ENCODE results near the gene FAM13A.
"Not testable (repeated sequence)": the region's sequence is repeated elsewhere in the genome, so short reads cannot be mapped to it uniquely, and the experiment has no call there.

FAM13A gene

GRCh38 chr4:88998001-88998400, 59.0 kb downstream of the FAM13A start:
- no peak for DNase-seq

DNA sequence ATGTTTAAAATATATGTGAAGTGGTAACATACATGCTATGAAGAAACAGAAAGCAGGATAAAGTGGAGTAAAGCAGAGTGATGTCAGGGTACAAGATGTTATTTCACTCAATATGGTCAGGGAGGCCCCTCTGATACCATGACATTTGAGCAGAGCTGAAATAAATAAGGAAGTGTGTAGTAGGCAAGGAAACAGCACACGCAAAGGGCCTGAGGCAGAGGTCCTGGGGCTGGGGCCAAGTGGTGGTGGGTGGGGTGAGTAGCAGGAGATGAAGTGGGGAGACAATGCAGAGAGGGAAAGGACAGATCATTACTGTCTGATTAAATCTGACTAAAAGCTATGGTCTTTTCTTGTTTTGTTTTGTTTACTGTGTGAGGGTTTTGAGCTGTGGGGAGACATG, 61.1 kb downstream of the FAM13A start:
- no peak for DNase-seq

DNA sequence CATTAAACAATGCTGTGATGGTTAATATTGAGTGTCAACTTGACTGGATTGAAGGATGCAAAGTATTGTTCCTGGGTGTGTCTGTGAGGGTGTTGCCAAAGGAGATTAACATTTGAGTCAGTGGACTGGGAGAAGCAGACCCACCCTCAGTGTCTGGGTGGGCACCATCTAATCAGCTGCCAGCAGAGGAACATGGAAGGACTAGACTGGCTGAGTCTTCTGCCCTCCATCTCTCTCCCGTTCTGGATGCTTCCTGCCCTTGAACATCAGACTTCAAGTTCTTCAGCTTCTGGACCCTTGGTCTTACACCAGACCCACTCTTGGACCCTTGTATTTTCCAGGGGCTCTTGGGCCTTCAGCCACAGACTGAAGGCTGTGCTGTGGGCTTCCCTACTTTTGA, 61.7 kb downstream of the FAM13A start:
- not testable (repeated sequence) for DNase-seq

DNA sequence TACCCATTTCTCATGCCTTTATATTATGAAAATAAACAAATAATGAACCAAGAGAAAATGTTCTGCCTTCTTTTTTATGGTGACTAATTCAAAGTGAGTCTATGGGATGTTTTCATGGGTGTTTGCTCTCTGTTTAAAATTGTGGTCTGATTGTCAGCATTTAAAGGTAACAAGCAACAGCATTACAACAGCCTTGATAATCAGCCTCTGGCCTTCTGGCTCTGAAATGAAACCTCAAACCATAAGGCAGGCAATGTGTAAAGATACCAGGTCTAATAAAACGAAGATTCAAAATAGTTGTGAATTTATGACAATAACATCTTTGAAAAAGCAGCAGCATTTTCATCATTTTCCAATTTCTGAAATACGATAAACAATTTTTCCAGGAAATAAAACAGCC, 63.7 kb downstream of the FAM13A start:
- DNase-seq: no peak

DNA sequence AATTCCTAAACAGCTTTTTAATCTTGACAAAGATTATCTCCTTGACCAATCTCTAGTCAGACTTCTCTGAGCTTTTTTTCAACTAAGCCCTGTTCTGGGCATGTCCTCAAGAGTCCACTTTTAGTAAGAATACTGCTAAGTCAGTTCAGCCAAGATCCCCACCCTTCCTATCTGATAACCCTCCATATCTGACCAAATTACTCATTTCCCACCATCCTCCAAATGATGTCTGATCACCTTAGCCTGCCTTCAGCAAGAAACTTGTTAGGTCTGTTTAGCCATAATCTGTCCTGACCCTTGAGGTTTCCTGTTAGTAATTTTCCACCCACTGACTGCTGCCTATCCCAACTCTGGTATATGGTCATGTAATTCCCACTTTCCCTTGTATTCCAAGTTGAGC, 65.2 kb downstream of the FAM13A start:
- no peak for DNase-seq

GRCh38 chr4:88989990-88990389, 67.0 kb downstream of the FAM13A start:
- no peak for DNase-seq

- no peak for DNase-seq
Observed at GRCh38 chr4:88985088-88985773, 71.8 kb downstream of the FAM13A start.

- no peak for DNase-seq
Observed at GRCh38 chr4:88982757-88983156, 74.2 kb downstream of the FAM13A start.

DNA sequence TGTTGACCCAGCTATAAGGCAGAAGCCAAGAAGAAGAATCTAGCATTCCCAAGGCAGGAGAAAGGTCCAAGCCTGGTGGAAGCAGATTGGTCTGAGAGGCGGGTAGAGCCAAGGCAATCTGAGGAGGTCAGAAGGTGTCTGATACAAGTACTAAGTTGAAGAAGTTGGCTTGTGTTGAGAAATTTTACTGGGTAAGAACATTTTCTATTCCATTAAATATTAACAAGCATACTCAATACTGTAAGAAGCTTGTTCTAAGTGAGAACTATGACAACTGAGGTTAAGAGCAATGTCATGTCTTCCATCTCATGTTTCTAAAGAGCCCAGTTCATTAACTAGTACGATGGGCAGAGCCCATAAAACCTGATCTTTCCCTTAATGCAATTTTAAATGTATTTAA, 75.0 kb downstream of the FAM13A start:
- no peak for DNase-seq

DNA sequence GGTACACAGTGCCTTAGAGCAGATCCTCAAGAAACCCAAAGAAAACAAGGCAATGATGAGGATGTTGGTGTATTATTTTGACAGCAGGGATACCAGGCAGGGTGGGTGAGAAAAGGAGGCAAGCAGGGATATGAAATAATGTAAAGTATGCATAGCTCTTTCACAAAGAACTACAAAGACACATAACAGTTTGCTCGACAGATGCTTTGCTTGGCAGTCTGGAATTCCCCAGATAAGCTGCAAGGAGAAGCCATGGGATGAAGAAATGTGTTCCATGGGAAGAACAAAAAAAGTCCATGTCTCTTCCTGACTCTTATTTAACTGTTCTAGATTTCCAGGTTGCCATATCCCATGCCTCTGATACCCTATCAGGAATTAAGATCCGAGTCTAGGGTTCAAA, 75.4 kb downstream of the FAM13A start:
- no peak for DNase-seq

DNA sequence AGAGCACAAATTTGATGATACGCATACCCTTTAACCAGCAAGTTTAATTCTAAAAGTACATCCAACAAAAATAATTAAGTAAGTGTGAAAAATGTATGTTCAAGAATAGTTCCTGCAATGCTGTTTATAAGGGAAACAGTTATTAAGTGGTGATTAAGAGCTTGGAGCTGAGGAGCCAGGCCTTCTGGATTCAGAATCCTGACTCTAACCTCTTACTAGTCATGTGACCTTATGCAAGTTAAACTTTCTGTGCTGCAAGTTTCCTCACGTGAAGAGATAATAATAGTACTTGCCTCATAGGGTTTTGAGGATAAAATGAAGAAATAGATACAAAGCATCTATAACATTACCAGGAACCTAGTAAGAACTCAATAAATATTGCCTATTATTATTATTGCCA, 77.7 kb downstream of the FAM13A start:
- no peak for DNase-seq

DNA sequence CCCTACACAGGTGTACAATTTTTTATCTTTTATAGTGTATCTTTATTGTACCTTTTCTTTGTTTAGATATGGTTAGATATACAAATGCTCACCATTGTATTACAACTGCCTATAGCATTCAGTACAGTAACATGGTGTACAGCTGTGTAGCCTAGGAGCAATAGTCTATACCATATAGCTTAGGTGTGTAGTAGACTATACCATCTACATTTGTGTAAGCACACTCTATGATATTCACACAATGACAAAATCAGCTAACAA, 80.3 kb downstream of the FAM13A start:
- no peak for DNase-seq

DNA sequence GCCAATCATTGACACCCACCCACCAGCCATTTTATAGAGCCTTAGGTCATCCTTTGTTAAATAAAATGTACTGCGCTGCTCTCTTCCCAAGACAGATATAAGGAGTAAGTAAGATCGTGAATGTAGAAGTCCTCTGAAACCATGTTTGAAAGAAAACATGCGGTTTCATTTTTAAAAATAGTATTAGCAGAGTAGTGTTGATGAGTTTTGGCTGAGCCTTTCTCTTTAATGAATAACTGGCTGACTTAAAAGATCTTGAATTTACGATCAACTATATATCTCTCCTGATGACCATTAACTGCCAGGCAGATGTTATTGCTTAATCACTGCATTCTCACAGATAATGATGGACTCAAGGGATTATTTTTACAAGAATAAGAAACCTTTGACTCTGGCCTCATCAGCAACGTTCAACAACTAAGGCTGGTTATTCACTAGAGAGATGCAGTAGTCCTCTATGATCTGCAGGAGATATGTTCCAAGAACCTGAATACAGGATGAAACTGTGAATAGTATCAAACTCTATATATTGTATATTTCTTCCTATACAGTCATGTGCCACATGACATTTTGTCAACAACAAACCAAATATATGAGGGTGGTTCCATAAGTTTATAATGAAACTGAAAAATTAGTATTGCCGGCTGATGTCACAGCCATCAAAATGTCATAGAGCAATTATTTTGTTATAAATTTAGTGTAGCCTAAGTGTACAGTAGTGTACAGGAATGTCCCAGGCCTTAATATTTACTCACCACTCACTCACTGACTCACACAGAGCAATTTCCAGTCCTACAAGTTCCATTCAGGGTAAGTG, 80.8 kb downstream of the FAM13A start:
- no peak for DNase-seq

DNA sequence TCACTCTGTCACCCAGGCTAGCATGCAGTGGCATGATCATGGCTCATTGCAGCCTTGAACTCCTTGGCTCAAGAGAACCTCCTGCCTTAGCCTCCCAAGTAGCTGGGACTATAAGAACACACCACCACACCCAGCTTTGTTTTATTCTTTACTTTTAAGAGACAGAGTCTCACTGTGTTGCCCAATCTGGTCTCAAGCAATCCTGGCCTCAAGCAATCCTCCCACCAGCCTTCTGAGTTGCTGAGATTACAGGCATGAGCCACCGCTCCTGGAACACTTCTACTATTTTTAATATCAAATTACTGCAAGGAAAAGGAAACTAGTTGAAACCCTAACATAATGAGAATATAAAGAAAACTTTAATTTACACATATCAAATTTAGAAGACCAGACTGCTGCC, 85.4 kb downstream of the FAM13A start:
- DNase-seq: no peak

- no peak for DNase-seq
Observed at GRCh38 chr4:88969746-88970145, 87.2 kb downstream of the FAM13A start.

DNA sequence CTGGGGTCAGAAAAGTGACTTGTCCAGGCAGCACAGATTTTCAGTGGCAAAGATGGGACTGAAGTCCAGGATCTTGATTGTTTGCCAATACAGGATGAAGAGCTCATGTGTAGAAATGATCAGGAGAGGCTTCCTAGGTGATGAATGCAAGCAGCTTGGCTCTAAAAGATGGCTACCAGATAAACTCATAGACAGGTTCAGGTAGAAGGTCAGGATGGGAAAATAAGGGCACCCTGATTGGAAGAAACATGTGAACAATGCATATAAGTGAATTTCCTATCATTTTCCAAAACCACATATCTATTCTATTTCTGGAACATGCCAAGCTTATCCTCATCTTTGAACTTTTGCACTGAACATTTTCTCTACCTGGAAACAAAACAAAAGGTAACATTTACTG, 87.7 kb downstream of the FAM13A start:
- DNase-seq: no peak

GRCh38 chr4:88967883-88968331, 89.1 kb downstream of the FAM13A start:
- DNase-seq: no peak

- no peak for DNase-seq
Observed at GRCh38 chr4:88965053-88965452, 91.9 kb downstream of the FAM13A start.

DNA sequence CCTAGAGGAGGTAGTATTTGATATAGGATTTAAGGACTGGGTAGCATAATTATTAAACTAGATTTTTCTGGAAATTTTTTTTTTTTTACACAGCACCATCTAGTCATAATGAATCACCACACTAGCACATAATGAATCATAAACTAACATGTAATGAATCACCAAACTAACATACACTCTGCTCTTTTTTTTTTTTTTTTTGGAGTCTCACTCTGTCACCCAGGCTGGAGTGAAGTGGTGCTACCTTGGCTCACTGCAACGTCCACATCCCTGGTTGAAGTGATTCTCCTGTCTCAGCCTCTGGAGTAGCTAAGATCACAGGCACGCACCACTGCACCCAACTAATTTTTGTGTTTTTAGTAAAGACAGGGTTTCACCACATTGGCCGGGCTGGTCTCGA, 92.5 kb downstream of the FAM13A start:
- DNase-seq: no peak

GRCh38 chr4:88963817-88964216, 93.2 kb downstream of the FAM13A start:
- DNase-seq: no peak

DNA sequence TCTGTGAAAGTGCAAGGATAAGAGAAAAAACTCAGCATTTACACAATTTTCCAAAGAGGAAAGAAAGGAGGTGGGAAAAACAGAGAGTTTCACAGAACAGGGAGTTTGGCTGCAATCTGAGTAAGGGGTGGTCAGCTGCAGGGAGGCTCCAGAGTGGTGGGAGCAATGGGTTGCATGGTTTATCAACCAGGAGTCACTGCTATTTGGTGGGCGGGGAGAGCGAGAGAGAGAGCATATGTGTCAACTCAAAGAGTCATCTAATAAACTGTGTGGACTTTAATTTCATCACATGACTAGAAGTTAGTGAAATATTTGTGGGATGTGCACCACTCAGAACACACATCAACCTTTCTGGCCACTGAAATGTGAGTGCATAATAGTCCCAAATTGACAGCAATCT, 94.6 kb downstream of the FAM13A start:
- DNase-seq: no peak

GRCh38 chr4:88960576-88960975, 96.4 kb downstream of the FAM13A start:
- no peak for DNase-seq

- no peak for DNase-seq
Observed at GRCh38 chr4:88958080-88958479, 98.9 kb downstream of the FAM13A start.

GRCh38 chr4:88957570-88957969, 99.4 kb downstream of the FAM13A start:
- DNase-seq: no peak
